ENCODE data around the gene KCNMA1.

KCNMA1 gene

DNA sequence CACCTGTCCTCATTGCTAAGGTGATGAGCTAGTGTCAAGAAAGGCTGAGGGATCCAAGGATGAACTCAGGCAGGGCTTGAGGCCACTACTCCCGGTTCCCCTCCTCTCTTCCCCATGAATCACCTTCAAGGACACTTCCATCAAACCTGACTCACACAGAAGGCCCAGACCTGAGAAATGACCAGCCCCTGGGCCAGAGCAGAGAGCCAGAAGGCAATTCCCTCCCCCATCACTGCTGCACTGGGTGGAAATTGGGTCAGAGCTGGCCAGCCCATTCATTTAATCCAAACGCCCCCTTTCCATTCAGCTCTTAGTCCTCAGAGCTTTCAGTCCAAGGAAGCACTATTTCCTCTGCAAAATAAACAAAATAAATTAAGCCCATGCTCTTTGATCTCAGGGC lies 182.0 kb downstream of the KCNMA1 start:
- no peak for DNase-seq (ENCODE audit: low read depth, low spot score)

DNA sequence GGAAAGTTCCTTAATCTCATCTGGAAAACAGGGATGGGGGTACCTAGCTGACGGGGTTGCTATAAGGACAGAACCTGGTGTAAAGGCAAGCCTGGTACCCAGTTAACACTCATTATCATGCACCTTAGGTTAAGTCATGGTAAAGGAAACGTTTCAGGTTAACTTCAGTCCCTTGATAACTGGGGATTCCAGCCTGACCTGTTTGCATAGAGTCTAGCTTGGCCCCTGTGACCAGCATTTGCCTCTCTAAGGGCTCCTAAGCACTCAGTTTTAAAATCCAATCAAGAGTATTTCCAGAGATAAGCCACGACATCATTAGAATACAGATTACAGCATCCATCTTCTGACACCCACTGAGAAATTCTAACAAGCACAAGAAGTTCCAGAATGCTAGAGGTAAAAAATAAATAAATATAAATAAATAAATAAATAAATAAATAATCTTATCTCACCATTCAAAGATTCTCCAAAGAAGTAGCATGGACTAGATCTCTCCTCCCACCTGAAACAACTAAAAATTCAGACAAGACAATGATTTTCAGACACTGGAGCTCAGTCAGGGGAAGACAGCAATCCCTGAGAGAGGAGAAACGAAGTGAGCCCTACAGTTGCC lies 184.6 kb downstream of the KCNMA1 start:
- DNase-seq (ENCODE audit: low read depth, low spot score): no peak

DNA sequence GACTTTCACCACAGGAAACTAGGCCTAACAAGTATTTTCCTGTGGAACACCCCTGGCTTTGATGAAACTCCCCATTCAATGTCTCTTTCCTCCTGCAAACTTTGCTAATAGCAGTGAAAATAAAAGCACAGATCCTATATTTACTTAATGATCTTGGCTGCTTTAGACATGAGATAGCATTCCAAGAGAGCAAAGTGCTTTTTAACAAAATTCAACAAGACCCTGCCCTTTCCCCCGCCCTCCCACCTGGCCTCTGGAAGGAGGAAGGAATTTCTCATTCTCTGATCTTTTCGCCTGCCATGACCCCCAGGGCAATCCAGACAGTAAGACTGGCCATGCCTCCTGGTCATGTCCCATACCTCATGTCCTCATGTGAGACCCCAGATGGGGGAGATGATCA lies 185.7 kb downstream of the KCNMA1 start:
- DNase-seq (ENCODE audit: low read depth, low spot score): no peak

DNA sequence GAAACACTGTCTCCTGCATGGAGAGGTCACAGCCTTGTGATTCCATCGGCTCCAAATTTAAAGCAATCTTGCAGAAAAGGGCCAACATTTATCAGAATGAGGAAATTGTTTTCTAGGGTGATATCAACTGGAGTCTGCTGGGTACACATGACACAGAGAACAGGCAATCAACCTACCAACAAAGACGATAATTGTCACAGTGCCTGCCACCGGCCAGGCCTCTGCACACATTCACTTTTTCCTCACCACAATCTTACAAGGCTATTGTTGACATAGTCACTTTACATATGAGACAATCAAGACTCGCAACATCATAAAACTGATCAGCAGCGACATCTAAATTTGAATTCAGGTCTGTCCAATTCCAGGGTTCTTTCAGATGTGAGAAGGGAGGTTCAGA lies 189.4 kb downstream of the KCNMA1 start:
- no peak for DNase-seq (ENCODE audit: low read depth, low spot score)

DNA sequence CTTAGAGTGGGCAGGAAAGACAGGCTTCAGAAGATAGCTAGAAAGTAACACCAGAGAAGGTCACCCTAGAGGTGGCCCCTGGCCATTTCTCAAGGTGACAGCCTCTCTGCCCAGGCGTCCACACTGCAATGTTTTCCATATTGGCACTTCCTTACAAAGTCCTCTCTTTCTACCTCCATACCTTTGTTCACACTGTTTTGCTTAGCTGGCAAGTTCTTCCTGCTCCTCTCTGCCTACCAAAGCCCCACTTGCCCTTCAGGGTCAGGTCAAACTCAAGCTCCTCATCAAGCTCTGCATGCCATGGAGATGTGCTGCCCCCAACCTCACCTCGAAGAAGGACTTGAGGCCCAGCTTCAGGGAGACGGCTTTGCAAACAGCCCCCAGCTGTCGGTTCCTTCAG lies 190.9 kb downstream of the KCNMA1 start:
- no peak for DNase-seq (ENCODE audit: low read depth, low spot score)

DNA sequence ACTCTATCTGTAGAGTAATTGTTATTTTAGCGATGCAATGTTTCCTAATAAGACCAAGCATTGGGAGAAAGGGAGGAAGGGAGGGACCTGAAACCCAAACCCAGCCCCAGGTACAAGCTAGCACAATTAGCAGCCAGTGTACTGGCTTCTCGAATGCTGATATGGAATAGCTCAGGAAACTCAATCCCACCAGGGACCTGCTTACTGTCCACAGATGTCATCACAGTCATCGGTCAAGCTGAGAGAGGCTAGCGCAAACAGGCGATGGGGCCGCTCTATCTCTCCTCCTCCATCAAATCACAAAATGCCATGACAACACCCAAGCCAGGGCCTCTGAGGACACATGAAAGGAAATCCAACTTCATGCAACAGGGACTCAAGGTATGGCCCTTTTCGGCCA lies 192.1 kb downstream of the KCNMA1 start:
- DNase-seq (ENCODE audit: low read depth, low spot score): no peak

DNA sequence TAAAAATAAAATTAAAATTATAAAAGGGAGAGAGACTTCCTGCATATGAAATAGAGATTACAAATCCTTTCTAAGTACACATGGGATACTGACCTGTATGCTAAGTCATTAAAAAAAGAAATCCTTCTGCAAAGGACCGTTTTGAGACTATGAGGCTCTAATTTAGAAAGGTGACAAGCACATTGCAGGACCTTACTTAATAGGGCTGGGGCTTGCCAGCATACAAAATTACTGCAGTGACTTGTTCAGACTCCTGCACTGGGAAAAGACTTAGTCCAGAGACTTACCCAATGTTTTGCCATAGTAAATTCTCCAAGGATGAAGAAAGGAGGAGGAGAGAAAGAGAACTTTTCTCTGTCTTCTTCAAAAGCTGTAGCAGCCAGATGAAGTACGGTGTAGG lies 193.6 kb downstream of the KCNMA1 start:
- no peak for DNase-seq (ENCODE audit: low read depth, low spot score)

DNA sequence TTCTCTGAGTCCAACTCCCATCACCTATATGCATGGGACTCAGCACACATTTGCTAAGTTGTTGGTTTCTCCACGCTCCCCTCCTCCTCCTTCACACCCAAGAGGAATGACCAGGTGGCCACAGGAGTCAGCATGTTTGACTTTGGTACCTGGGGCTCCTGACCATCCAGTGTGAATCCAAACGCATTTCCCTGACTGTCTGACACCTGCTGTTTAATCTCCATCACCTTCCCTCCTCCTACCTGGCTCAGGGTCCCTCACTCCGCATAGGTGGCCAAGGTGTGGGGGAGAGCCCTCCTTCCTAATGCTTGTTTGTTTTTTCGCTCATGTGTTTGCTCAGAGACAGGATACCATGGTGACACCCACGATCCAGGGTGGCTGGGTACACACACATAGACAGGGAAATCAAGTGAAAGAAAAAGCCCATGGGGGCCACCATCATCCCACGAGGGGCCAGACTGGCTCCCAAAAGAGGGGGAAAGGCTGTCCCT lies 194.9 kb downstream of the KCNMA1 start:
- DNase-seq (ENCODE audit: low read depth, low spot score): no peak

DNA sequence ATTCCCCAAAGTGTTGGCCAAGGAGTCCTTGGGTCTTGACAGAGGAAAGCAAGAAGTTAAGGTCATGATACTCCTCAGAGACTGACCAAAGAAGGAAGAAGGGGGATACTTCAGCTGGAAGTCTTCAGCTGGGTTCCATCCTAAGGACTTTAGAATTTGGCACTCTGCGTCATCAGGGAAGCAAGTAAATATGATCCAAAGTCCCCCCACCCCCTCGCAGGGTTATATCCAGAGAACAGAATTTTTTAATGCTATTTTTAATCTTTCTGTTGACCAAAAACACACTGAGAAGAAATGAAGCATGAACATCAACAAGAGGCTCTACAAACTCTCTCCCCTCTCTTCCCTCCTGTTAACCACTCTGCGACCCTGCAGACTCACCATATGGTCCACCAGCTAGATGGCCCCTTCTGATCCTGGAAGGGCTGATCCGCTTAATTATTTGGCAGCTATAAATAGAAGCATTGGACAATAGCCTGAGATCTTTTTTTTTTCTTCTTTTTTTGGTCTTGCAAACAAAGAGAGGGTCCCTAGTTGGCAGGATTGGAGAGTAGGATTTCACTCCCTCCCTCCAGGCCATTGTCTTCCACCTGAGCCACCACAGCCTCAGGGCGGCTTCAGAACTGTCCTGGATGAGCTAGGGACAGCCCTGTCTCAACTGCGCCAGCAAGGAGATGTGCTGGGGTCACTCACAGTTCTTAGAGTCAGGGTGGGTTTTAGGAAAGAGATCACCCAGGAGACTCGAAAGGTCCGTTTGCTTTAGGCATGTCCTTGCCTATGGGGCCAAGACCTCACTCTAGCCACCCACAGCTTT lies 196.0 kb downstream of the KCNMA1 start:
- no peak for DNase-seq (ENCODE audit: low read depth, low spot score)

DNA sequence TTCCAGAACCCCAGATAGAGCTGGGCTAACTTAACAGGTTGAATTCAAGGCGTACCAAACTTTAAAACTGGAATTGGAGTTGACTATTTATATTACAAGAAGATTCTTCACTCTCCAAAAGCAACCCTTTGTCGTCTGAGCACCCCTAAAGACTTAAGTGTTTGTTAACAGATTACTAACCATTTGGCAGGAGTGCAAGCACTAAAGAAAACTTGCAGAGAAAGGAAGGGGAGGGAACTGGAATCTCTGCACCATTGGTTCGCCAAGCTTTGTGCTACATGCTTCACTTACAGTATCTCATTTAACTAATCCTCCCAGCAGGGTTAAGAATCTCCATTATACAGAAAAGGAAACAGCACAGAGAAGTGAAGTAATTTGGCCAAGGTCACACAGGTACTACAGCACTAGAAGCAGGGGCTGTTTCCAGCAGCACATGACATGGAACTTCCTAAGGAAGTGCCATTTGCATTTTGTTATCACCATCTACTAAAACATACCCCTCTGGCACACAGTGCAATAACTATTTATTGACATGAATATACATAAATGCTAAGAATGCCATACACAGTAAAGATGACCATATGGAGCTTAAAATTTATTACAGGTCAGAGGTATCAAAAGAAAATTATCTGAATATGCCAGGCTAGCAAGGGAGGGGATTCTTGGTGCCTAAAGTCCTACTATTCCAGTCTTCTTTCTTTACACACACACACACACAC lies 201.2 kb downstream of the KCNMA1 start:
- no peak for DNase-seq (ENCODE audit: low read depth, low spot score)

DNA sequence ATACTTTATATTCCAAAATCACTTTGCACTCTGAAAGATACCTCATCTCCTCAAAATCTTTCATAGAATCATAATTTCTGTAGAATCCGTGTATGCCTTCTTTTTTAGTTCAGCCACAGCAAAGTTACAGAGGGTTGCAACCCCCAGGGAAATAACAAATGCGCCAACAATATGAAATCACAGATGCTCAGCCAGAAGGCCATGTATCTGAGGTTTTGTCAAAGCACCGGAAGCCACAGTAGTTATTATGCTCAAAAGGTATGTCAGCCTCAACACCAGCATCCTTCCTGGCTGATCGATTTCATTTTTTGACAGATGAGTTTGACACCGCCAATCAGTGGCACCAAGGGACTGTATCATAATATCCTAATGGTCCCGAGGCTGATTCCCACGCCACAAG lies 204.1 kb downstream of the KCNMA1 start:
- DNase-seq (ENCODE audit: low read depth, low spot score): no peak

DNA sequence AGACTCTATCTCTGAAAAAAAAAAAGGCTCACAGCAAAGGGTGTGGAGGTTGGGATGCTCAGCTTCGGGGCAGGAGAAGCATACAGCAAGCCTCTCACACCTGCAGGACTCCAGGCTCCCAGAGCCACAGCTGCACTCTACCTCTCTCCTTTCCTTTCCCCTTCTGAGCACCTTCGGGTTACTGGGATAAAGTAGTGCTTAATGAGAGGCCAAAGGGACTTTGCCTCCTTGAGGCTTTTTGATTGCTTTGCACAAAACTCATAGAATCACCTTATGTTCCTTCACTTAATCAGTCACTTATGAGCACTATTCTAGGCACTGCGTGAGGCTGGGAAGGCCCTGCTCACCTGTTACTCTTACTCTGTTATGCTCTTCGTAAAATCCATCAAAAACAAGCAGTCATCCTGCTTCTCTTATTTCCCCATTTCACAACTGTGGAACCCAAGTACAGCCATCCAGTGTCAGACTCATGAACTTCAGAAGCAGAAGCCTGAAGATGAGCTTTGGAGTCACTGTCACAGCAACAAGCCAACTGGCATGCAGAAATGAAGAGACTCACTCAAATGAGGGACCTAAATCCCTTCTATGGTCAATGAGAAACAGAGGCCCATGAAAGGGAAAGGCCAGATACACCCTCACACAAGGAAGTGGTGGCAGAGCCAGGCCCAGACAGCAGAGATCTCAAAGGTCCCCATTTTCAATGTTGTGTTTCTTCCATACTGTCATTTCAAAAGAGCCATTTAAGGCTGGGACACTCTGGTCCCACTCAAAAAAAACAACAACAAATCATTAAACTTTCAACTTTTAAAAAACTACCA lies 205.4 kb downstream of the KCNMA1 start:
- DNase-seq (ENCODE audit: low read depth, low spot score): no peak

DNA sequence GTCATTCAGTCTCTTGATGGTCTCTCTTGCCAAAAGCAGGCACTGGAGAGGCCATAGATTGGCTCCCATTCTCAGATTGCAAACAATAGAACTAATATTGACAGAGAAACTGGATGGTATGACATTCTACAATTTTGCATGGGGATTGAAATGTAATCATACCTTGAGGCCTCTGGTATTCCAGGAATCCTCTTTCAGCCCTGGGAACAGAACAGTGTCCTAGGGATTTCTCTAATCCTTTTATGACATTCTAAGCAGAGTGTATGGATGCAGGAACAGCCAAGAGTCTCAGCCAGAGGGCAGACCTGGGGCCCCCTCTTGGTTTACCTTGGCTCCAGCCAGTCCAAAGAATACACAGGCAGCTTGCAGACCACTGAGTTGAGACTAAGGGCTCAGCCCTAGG lies 206.4 kb downstream of the KCNMA1 start:
- DNase-seq (ENCODE audit: low read depth, low spot score): no peak

DNA sequence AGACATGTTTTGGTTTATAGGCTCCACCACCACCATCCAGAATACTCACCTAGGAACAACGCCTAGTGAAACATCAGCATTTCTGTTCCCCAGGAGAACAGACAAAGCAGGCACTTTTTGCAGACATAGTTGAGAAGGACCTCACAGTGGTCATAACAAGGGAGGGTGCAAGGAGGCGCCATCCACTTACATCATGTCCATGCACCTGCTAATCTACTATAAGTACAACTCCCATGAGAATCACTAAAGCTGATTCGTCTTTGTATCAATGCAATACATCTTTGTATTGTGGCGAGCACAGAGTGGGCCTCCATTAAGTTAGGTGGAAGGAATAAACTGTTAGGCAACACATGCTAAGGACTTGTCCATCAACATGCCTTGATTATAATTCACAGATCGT lies 207.1 kb downstream of the KCNMA1 start:
- no peak for DNase-seq (ENCODE audit: low read depth, low spot score)

DNA sequence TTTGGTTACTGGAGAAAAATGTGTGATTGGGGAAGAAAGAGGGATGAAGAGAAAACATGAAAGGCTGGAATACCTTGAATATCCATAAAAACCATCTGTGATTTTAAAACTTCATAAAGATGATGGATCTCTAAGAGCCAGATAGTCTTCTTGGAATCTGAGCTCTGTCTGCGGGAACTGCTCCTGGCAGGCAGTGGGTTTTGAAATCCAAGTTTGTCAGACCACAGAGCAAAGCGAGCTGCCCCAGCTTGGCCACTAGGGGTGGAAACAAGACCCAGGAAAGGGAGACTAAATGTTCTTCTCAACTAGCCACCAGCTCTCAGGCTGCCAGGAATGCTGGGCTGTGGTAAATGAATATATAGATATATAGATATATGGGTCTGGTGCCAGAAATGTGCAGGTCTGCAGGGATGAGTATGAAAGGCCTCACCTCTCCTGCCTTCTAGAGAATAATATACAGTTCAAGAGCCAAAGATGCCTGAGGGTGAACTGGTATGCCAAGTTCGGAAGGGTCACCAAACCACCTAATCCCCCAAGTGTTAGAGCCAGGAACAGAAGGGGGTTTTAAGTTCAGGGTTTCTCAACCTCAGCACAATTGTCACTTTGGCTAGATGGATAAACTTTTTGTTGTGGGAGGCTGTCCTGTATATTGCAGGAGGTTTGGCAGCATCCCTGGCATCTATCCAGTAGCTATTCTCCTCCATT lies 208.8 kb downstream of the KCNMA1 start:
- DNase-seq (ENCODE audit: low read depth, low spot score): no peak

DNA sequence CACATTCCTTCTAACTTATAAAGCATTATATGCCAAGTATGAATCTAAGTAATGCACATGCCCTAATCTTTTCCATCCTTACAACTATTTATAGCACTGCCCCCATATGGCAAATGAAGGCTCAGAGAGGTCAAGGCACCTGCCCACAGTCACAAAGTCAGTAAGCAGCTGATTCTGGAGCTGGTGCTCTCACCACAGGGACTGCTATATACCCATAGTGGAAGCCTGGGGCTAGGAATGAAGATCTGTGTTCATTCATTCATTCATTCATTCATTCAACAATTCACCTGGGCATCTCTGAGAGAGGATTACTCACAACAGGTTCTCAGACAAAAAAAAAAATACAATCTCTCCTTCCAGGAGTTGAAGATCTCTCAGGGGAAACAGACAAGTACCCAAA lies 213.4 kb downstream of the KCNMA1 start:
- no peak for DNase-seq (ENCODE audit: low read depth, low spot score)

DNA sequence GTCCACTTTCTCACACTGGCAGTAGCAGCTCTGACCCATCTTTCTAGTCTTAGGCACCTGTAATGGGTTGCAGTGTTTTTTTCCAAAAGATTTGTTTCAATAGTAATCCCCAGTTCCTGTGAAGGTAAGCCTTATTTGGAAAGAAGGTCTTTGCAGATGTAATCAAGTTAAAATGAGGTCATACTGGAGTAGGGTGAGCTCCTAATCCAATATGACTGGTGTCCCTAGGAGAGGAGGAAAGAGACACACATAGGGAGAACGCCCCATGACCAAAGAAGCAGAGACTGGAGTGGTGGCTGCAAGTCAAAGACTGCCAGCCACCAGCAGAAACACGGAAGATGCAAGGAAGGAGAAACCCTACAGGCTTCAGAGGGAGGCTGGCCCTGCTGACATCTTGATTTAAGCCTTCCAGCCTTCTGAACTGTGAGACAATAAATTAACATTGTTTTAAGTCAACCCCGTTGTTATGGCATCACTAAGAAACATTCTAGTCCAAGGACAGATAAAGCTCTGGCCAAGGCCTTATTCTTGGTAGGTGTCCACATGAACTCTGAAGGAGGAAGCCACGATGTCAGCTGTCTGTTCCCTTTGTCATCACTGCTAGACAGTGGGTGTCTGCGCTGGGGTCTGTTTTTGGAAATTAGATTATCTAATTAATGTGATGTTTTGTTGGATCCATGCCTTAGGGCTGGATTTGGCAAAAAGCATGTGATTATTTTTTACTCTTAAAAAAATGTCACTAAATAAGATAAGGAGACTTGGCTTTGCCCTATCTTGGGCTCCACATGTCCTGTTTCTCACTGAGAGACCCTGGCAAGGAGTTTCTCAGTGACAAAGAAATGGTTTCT lies 214.9 kb downstream of the KCNMA1 start:
- DNase-seq (ENCODE audit: low read depth, low spot score): no peak

DNA sequence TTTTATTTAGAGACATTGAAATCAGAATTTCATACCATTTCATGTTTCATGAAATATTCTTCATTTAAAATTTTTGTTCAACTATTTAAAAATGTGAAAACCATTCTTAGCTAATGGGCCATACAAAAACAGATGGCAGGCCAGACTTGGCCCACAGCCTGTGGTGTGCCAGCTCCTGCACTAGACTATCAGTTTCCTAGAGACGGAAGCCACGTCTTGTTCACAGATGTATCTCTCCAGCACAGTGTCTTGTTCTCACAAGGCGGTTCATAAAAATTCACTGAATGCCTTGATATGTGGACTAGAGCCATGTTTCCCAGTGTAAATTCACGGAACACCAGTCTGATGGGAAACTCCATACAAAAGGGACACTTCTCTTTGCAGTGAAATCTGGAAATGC lies 216.0 kb downstream of the KCNMA1 start:
- no peak for DNase-seq (ENCODE audit: low read depth, low spot score)

DNA sequence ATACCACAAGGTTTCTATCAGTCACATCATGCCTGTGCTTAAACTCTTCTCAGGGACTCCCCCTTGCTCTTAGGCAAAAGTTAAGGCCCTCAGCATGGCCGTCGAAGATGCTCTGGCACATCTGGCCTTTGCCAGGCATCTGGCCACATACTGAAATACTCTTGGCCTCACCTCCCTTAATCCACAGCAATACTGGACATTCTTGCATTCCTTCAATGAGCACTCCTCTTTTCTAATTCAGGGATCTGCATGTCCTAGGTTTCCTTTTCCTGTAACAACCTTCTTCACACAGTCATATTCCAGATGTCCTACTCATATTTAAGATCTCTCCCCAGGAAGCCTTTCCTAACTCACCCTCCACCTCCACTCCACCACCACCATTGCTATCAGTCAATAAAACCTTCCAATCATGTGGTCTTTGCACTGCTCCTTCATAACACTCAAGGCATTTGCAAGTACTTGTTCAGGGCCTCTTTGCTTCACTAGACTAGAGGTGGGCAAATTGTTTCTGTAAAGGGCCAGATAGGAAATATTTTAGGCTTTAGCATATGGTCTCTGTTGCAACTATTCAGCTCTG lies 216.6 kb downstream of the KCNMA1 start:
- no peak for DNase-seq (ENCODE audit: low read depth, low spot score)

DNA sequence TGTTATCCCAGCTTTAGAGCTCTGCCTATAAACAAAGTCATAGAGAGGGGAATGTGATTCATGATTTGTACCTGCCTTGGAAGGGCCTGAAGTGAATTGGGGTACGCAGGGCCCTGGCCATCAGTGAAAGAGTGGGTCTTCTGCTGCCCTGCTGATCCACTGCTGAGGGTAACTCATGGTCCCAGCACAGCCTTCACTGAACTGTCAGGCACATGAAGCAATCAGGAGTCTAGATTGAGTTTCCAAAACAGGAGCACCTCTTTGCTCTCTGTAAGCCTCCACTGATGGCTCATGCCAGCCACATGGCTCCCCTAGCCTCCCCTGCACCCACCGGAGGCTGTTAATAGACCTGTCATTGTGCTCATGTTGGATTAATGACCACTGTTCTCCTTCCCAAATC lies 217.6 kb downstream of the KCNMA1 start:
- DNase-seq (ENCODE audit: low read depth, low spot score): no peak
